VCaP (cell line): Measurements from ENCODE around the gene ABLIM1.

Experiments used
- H3K27ac ChIP-seq: fragments of 450-650 bp; 2 replicates; pipeline ENCODE4 v1.5.1; 2017
- TF ChIP-seq, protein P1 (sequence below): fragments of 450-650 bp; conservative IDR thresholded peaks from 2 replicates; pipeline ENCODE4 v1.5.1; 2017; ENCODE audit warnings: mild to moderate bottlenecking, moderate library complexity

The ABLIM1 gene

GRCh38 chr10:114504769-114505579 lies 153.1 kb downstream of the ABLIM1 start:
- TF ChIP-seq, protein P1, sequence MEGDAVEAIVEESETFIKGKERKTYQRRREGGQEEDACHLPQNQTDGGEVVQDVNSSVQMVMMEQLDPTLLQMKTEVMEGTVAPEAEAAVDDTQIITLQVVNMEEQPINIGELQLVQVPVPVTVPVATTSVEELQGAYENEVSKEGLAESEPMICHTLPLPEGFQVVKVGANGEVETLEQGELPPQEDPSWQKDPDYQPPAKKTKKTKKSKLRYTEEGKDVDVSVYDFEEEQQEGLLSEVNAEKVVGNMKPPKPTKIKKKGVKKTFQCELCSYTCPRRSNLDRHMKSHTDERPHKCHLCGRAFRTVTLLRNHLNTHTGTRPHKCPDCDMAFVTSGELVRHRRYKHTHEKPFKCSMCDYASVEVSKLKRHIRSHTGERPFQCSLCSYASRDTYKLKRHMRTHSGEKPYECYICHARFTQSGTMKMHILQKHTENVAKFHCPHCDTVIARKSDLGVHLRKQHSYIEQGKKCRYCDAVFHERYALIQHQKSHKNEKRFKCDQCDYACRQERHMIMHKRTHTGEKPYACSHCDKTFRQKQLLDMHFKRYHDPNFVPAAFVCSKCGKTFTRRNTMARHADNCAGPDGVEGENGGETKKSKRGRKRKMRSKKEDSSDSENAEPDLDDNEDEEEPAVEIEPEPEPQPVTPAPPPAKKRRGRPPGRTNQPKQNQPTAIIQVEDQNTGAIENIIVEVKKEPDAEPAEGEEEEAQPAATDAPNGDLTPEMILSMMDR: no peak
- H3K27ac ChIP-seq: no peak overlapping the region

GRCh38 chr10:114502074-114502473 lies 156.0 kb downstream of the ABLIM1 start:
- H3K27ac ChIP-seq: no peak overlapping the region
- TF ChIP-seq, protein P1: no peak

DNA sequence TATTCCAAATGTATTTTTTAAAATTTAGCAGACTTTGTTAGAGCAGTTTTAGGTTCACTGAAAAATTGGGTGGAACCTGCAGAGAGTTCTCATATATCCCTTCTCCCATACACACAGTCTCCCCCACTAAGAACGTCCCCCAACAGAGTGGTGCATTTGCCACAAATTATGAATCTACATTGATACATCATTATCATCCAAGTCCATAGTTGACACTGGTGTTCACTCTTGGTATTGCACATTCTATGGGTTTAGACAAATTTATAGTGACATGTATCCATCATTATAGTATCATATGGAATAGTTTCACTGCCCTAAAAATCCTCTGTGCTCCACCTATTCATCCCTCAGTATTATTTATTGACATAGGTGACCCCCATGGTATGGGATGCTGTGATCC lies 156.4 kb downstream of the ABLIM1 start:
- H3K27ac ChIP-seq: no peak overlapping the region
- TF ChIP-seq, protein P1: no peak

DNA sequence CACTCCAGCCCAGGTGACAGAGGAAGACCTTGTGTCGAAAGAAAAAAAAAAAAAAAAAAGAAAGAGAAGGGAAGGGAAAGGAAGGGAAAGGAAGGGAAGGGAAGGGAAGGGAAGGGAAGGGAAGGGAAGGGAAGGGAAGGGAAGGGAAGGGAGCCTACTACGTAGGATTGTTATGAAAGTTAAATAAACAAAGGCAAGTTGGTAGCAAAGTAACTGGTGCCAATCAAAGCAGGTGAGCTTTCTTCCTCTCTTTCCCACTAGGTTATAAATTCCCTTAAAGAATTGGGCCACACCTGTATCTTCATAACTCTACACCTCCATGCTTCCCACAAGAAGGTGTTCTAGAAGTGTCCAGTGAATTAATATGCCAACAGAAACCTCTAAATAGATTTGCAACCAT lies 157.4 kb downstream of the ABLIM1 start:
- no peak overlapping the region for H3K27ac ChIP-seq
- TF ChIP-seq, protein P1: no peak

DNA sequence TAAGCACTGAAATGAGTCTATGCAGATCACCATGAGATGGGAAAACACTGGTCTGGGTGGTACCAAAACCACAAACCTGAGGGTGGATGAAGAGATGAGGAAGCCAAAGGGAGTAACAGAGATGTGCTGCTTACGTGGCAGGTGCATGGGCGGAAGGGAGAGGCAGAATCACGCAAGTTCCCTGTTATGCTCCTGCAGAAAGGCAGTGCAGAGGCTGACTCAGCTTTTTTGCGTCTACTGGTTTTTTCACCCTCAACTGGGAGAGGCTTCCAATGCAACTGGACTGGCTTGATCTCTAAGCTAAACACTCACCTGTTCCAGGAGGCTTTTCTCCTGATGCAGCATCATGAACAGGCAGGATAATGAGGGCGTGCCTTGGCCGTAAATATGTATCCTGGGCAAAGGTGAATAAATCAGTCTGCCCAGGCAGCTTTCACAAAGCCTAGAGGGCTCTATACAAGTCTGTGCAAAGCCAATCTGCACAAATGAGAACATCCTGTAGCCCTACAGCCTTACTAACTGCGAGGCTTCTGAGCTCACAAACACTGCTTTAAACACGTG lies 158.4 kb downstream of the ABLIM1 start:
- H3K27ac ChIP-seq: peak overlapping the region; percentile 24; the same call in 1 of the 2 replicates
- TF ChIP-seq, protein P1: no peak

- H3K27ac ChIP-seq: peak overlapping the region; percentile 24; the same call in 1 of the 2 replicates
- TF ChIP-seq, protein P1: no peak
Observed at GRCh38 chr10:114499116-114499515, 159.0 kb downstream of the ABLIM1 start.

DNA sequence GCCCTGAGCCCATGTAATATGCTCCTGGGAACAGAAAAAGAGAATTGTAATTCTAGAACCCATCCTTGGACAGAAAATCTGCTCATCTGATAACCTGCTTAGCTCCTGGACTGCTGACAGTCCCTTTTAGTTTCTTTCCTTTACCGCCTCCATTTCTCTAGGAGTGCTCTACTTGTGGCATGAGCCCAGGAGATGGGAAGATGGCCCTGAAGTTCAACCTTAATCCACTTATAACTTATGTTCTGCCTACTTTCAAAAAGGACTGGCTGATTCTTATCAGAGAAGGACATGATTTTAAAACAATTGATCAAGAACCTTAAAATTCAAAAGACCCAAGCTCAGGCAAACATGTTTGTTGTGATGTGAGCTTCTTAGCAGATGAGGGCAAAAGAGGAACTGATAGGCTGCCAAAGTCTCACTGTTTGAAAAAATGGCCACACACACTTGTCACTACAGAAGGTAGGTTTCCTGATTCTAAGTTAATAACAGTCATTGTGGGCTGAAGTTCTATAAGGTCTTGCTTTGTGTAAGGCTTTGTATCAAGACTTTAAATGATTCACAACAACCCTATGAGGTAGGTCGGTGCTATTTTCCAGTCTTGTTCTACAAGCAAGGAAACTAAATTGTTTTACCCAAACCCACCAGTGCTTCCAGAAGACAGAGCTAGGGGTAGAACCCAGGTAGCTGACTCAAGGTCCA lies 159.5 kb downstream of the ABLIM1 start:
- TF ChIP-seq, protein P1: no peak
- H3K27ac ChIP-seq: no peak overlapping the region
